PC-9 (cell line): ENCODE data around the gene DNMT3A. TPM values are rescaled to one million over a fixed set of nuclear protein-coding genes. Genes with fewer than 3 reads are reported as not detected.

Experiments
- BruUV-seq: library from RNA; stranded (reverse); fragments of 400-500 nt; replicated peaks from 2 replicates; lab custom pipeline; 2021; lab: Mats Ljungman, UMichigan
- CTCF ChIA-PET: fragments of 300-600 bp; sonication (Branson Sonifier 250); formaldehyde crosslinking; loops from one replicate; lab custom pipeline; 2022; ENCODE audit warnings: antibody characterized with exemption; lab: Charles Lee
- POLR2A ChIA-PET: fragments of 300-600 bp; sonication (Branson Sonifier 250); formaldehyde crosslinking; loops from one replicate; lab custom pipeline; 2022; ENCODE audit warnings: antibody characterized with exemption; ENCODE audit not compliant: unreplicated experiment; lab: Charles Lee
- DNase-seq, 2 experiments: peaks; one replicate each; pipeline versions ENCODE4 v3.0.0 to v3.0.0-alpha.2; 2015 to 2022; ENCODE audit warnings: mixed read lengths in 1 of 2
- H2AFZ ChIP-seq: fragments of 200-600 bp; sonication (generic); 2 replicates; pipeline ENCODE4 v1.8.1; 2017; ENCODE audit warnings: antibody characterized with exemption
- H3F3A ChIP-seq: fragments of 200-600 bp; sonication (generic); 2 replicates; pipeline ENCODE4 v1.8.1; 2017; ENCODE audit warnings: antibody characterized with exemption, mild to moderate bottlenecking, low read depth; ENCODE audit not compliant: insufficient read depth
- H3K27ac ChIP-seq: fragments of 200-600 bp; sonication (generic); 2 replicates; pipeline ENCODE4 v1.6.1; 2016; ENCODE audit warnings: mixed run types
- H3K27me3 ChIP-seq: fragments of 200-600 bp; sonication (generic); 2 replicates; pipeline ENCODE4 v1.6.1; 2016; ENCODE audit warnings: low read depth, mixed run types; ENCODE audit not compliant: insufficient read depth
- H3K36me3 ChIP-seq: fragments of 200-600 bp; sonication (generic); 2 replicates; pipeline ENCODE4 v1.6.1; 2016; ENCODE audit warnings: low read depth, mixed run types
- H3K4me1 ChIP-seq: fragments of 200-600 bp; sonication (generic); replicated peaks from 2 replicates; pipeline ENCODE4 v1.6.1; 2016; ENCODE audit warnings: mixed run types; ENCODE audit not compliant: insufficient read depth
- H3K4me2 ChIP-seq: fragments of 200-600 bp; sonication (generic); 2 replicates; pipeline ENCODE4 v1.6.1; 2017; ENCODE audit warnings: mixed run types
- H3K4me3 ChIP-seq: fragments of 200-600 bp; sonication (generic); 2 replicates; pipeline ENCODE4 v1.6.1; 2016; ENCODE audit warnings: mixed run types
- H3K79me2 ChIP-seq: fragments of 200-600 bp; sonication (generic); 2 replicates; pipeline ENCODE4 v1.6.1; 2017; ENCODE audit warnings: low read depth, mixed run types
- H3K9me2 ChIP-seq: fragments of 200-600 bp; sonication (generic); 2 replicates; pipeline ENCODE4 v1.8.1; 2017; ENCODE audit warnings: mild to moderate bottlenecking; ENCODE audit not compliant: insufficient read depth
- H3K9me3 ChIP-seq: fragments of 200-600 bp; sonication (generic); 2 replicates; pipeline ENCODE4 v1.8.1; 2016; ENCODE audit warnings: low read depth; ENCODE audit not compliant: insufficient read depth
- H4K20me1 ChIP-seq: fragments of 200-600 bp; sonication (generic); 2 replicates; pipeline ENCODE4 v1.8.1; 2017; ENCODE audit not compliant: insufficient read depth
- EZH2 ChIP-seq: fragments of 200-600 bp; sonication (generic); IDR thresholded peaks from 2 replicates; pipeline ENCODE4 v1.8.0; 2017; ENCODE audit warnings: antibody characterized with exemption, low read depth
- intact Hi-C: fragments of 100-400 bp; cut with micrococcal nuclease; formaldehyde crosslinking; loops from one replicate; pipeline ENCODE4 v1.10.0; 2022; ENCODE audit not compliant: unreplicated experiment
- total RNA-seq: library from RNA; stranded (reverse); gene quantifications from 2 replicates; pipeline ENCODE4 v1.2.3, GENCODE V29; 2021
- TF ChIP-seq, protein P1 (sequence below): fragments of 200-600 bp; sonication (generic); conservative IDR thresholded peaks from 2 replicates; pipeline ENCODE4 v1.6.1; 2017; ENCODE audit warnings: mixed run types, antibody characterized with exemption, mild to moderate bottlenecking, moderate library complexity

The DNMT3A gene
- total RNA-seq, 1 experiment from 2014 or later, result 38.9 TPM

DNA sequence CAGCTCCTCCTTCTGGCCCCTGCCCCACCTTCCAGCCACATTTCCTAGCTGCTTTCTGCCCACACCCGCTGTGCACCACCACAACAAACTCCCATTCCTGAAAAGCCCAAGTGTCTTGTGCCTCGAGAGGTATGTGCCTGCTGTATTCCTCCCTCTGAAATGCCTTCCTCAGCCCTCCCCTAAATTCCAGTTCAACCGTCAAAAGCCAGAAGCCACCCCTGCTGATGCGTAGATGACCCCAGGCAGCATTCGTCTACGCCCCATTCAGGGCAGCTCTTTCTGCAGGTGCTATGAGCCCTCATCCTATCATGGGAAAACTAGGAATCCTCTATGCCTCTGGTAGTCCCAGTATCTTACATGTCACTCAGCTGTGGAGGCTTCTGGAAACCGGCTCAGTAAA, 71.7 kb downstream of the DNMT3A start:
- Histone ChIP-seq H4K20me1 (no peaks in the 10 kb centered on the region), H3K27me3 (no peaks in the 10 kb centered on the region), H3K79me2 (no peaks in the 10 kb centered on the region), H3K9me2 (no peaks in the 10 kb centered on the region), H3K36me3 (no peaks in the 10 kb centered on the region), H3F3A (no peaks in the 10 kb centered on the region), H3K27ac (no peak overlapping the region), H3K4me2 (no peak overlapping the region), H2AFZ (no peak overlapping the region), H3K4me1 (no peaks in the 10 kb centered on the region), H3K9me3 (no peaks in the 10 kb centered on the region), H3K4me3 (no peak overlapping the region)
- TF ChIP-seq, protein P1, sequence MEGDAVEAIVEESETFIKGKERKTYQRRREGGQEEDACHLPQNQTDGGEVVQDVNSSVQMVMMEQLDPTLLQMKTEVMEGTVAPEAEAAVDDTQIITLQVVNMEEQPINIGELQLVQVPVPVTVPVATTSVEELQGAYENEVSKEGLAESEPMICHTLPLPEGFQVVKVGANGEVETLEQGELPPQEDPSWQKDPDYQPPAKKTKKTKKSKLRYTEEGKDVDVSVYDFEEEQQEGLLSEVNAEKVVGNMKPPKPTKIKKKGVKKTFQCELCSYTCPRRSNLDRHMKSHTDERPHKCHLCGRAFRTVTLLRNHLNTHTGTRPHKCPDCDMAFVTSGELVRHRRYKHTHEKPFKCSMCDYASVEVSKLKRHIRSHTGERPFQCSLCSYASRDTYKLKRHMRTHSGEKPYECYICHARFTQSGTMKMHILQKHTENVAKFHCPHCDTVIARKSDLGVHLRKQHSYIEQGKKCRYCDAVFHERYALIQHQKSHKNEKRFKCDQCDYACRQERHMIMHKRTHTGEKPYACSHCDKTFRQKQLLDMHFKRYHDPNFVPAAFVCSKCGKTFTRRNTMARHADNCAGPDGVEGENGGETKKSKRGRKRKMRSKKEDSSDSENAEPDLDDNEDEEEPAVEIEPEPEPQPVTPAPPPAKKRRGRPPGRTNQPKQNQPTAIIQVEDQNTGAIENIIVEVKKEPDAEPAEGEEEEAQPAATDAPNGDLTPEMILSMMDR, result no peak
- no peak for TF ChIP-seq EZH2
- DNase-seq, result peak in 1 of 2 experiments; percentile 31
- ChIA-PET POLR2A (no interaction called here), CTCF (no interaction called here)
- BruUV-seq, result no TSS peak
- intact Hi-C loops, result no loop called here

DNA sequence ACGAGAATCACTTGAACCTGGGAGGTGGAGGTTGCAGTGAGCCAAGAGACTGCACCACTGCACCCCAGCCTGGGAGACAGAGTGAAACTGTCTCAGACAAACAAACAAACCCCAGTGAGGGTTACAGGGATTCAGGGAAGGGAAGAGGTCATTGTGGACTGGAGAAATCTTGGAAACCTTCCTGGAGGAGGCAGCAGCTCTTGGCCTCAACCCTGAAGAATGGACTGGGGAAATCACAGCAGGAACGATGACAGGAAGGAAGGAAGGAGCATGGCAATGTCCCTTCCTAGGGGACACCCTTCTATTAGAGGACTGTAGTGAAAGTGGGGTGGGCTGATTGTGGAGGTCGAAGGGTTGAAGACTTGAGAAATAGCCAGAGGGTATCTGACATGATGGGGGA, 72.5 kb downstream of the DNMT3A start:
- ChIA-PET POLR2A (no interaction called here), CTCF (no interaction called here)
- H3K27me3 ChIP-seq, result no peaks in the 10 kb centered on the region
- H3F3A ChIP-seq, result no peaks in the 10 kb centered on the region
- H3K4me2 ChIP-seq, result no peak overlapping the region
- no peaks in the 10 kb centered on the region for H3K36me3 ChIP-seq
- TF ChIP-seq EZH2, result no peak
- TF ChIP-seq, protein P1, result no peak
- no peaks in the 10 kb centered on the region for H3K4me1 ChIP-seq
- DNase-seq, result no peak
- no peak overlapping the region for H2AFZ ChIP-seq
- intact Hi-C loops, result no loop called here
- no peaks in the 10 kb centered on the region for H3K9me3 ChIP-seq
- no peak overlapping the region for H3K4me3 ChIP-seq
- no peaks in the 10 kb centered on the region for H4K20me1 ChIP-seq
- H3K79me2 ChIP-seq, result no peaks in the 10 kb centered on the region
- no peak overlapping the region for H3K27ac ChIP-seq
- BruUV-seq, result no TSS peak
- H3K9me2 ChIP-seq, result no peaks in the 10 kb centered on the region

DNA sequence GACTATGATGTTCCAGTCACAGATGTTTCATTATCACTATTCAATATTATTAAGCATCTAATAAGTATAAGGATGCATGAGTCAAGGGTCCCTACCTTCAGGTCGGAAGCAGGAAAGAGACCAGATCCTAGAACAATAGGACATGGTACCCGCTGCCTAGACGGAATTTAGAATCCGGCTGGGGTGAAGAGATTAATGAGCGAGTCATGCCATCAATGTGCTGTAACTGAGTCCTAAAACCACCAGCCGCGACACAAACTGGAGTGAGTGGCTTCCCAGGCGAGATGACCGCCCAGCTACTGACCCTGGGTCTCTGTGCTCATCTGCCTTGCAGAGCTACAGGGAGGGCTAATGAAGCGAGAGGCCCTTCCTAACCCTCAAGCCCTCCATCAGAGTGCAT, 73.6 kb downstream of the DNMT3A start:
- Histone ChIP-seq H3K9me2 (no peaks in the 10 kb centered on the region), H3K79me2 (no peaks in the 10 kb centered on the region), H3K27me3 (no peaks in the 10 kb centered on the region), H3K4me3 (no peak overlapping the region), H3K9me3 (no peaks in the 10 kb centered on the region; the same call in 1 of the 2 replicates), H3K4me2 (no peak overlapping the region), H3F3A (no peaks in the 10 kb centered on the region), H3K36me3 (no peaks in the 10 kb centered on the region), H2AFZ (no peak overlapping the region), H3K4me1 (no peaks in the 10 kb centered on the region), H3K27ac (no peak overlapping the region), H4K20me1 (no peaks in the 10 kb centered on the region)
- no TSS peak for BruUV-seq
- peak in 1 of 2 experiments; percentile 33 for DNase-seq
- intact Hi-C loops, result no loop called here
- TF ChIP-seq, protein P1, result no peak
- no peak for TF ChIP-seq EZH2
- ChIA-PET POLR2A (no interaction called here), CTCF (no interaction called here)
